KMS-11 (cell line): ENCODE data around the gene COX17.
A peak's percentile ranks its signal among the peaks of the same experiment; 100 is the strongest.

ENCODE experiments used
- H2AFZ ChIP-seq: fragments of 200-600 bp; sonication (generic); 2 replicates; pipeline ENCODE4 v1.6.1; 2016; ENCODE audit warnings: antibody characterized with exemption, mixed run types, low read depth
- H3K27ac ChIP-seq: fragments of 200-600 bp; sonication (generic); 2 replicates; pipeline ENCODE4 v1.6.1; 2016; ENCODE audit warnings: mild to moderate bottlenecking, mixed run types
- H3K27me3 ChIP-seq: fragments of 200-600 bp; sonication (generic); 2 replicates; pipeline ENCODE4 v1.6.1; 2017; ENCODE audit warnings: mild to moderate bottlenecking, low read depth, mixed run types, moderate library complexity; ENCODE audit not compliant: insufficient read depth
- H3K36me3 ChIP-seq: fragments of 200-600 bp; sonication (generic); 2 replicates; pipeline ENCODE4 v1.6.1; 2017; ENCODE audit warnings: mild to moderate bottlenecking, mixed run types; ENCODE audit not compliant: insufficient read depth
- H3K4me1 ChIP-seq: fragments of 200-600 bp; sonication (generic); 2 replicates; pipeline ENCODE4 v1.6.1; 2016; ENCODE audit warnings: mild to moderate bottlenecking, low read depth, mixed run types; ENCODE audit not compliant: poor library complexity, severe bottlenecking
- H3K4me2 ChIP-seq: fragments of 200-600 bp; sonication (generic); 2 replicates; pipeline ENCODE4 v1.7.0; 2016; ENCODE audit warnings: mild to moderate bottlenecking, mixed run types
- H3K4me3 ChIP-seq: fragments of 200-600 bp; sonication (generic); IDR thresholded peaks from 2 replicates; pipeline ENCODE4 v1.6.1; 2017; ENCODE audit warnings: low read depth, low read length, mixed read lengths; ENCODE audit not compliant: insufficient read depth
- H3K79me2 ChIP-seq: fragments of 200-600 bp; sonication (generic); 2 replicates; pipeline ENCODE4 v1.6.1; 2016; ENCODE audit warnings: low read depth, mixed run types; ENCODE audit not compliant: insufficient read depth
- H3K9ac ChIP-seq: fragments of 200-600 bp; sonication (generic); 2 replicates; pipeline ENCODE4 v1.6.1; 2016; ENCODE audit warnings: mild to moderate bottlenecking, mixed run types
- H4K20me1 ChIP-seq: fragments of 200-600 bp; sonication (generic); 2 replicates; pipeline ENCODE4 v1.6.1; 2016; ENCODE audit warnings: mild to moderate bottlenecking, mixed run types; ENCODE audit not compliant: insufficient read depth
- CTCF ChIP-seq: fragments of 200-600 bp; sonication (generic); conservative IDR thresholded peaks from 2 replicates; pipeline ENCODE4 v1.6.1; 2017; ENCODE audit warnings: low read depth, mild to moderate bottlenecking, antibody characterized with exemption, low read length, moderate library complexity, mixed read lengths

The COX17 gene

GRCh38 chr3:119652306-119653033 lies 24.7 kb downstream of the COX17 start:
- Histone ChIP-seq H4K20me1 (no peaks in the 10 kb centered on the region), H3K36me3 (no peaks in the 10 kb centered on the region), H3K4me2 (no peak overlapping the region), H3K27me3 (no peaks in the 10 kb centered on the region), H3K9ac (no peak overlapping the region), H3K4me1 (peaks cover 14% of the 10 kb centered on the region), H3K79me2 (no peaks in the 10 kb centered on the region), H3K4me3 (no peak overlapping the region), H2AFZ (no peak overlapping the region), H3K27ac (no peak overlapping the region)
- TF ChIP-seq CTCF = no peak

GRCh38 chr3:119649761-119650160 lies 27.4 kb downstream of the COX17 start:
- no peak for TF ChIP-seq CTCF
- H3K27me3 ChIP-seq = no peaks in the 10 kb centered on the region
- H3K4me3 ChIP-seq = no peak overlapping the region
- peak overlapping the region; percentile 26 for H3K4me2 ChIP-seq
- no peak overlapping the region for H3K9ac ChIP-seq
- H3K27ac ChIP-seq = no peak overlapping the region
- no peaks in the 10 kb centered on the region for H3K36me3 ChIP-seq
- H3K79me2 ChIP-seq = no peaks in the 10 kb centered on the region
- no peak overlapping the region for H2AFZ ChIP-seq
- H3K4me1 ChIP-seq = peaks cover 14% of the 10 kb centered on the region
- no peaks in the 10 kb centered on the region for H4K20me1 ChIP-seq

- H3K4me2 ChIP-seq = no peak overlapping the region
- H3K36me3 ChIP-seq = no peaks in the 10 kb centered on the region
- no peaks in the 10 kb centered on the region for H3K27me3 ChIP-seq
- H2AFZ ChIP-seq = no peak overlapping the region
- no peak overlapping the region for H3K9ac ChIP-seq
- H3K4me3 ChIP-seq = no peak overlapping the region
- H4K20me1 ChIP-seq = no peaks in the 10 kb centered on the region
- H3K4me1 ChIP-seq = peaks cover 20% of the 10 kb centered on the region
- no peak overlapping the region for H3K27ac ChIP-seq
- no peak for TF ChIP-seq CTCF
- H3K79me2 ChIP-seq = no peaks in the 10 kb centered on the region
These were observed 29.2 kb downstream of the COX17 start for GRCh38 chr3:119647843-119648575.

GRCh38 chr3:119647171-119647570 lies 30.0 kb downstream of the COX17 start:
- no peak for TF ChIP-seq CTCF
- no peak overlapping the region for H2AFZ ChIP-seq

More at GRCh38 chr3:119647171-119647570, 30.0 kb downstream of the COX17 start:
- no peaks in the 10 kb centered on the region for H3K27me3 ChIP-seq
- H4K20me1 ChIP-seq = no peaks in the 10 kb centered on the region
- no peak overlapping the region for H3K9ac ChIP-seq
- no peaks in the 10 kb centered on the region for H3K79me2 ChIP-seq
- H3K27ac ChIP-seq = no peak overlapping the region
- peaks cover 28% of the 10 kb centered on the region for H3K4me1 ChIP-seq
- H3K4me3 ChIP-seq = no peak overlapping the region
- no peaks in the 10 kb centered on the region for H3K36me3 ChIP-seq
- no peak overlapping the region for H3K4me2 ChIP-seq
